K562 (cell line): ENCODE data around the gene SLC29A2. TPM values are rescaled to one million over a fixed set of nuclear protein-coding genes. Genes with fewer than 3 reads are reported as not detected.

Source experiments
- ATAC-seq: fragments of 200-7000 bp; cut with Tn5 transposase; 3 replicates; pipeline ENCODE4 v1.9.1; 2020; ENCODE audit warnings: moderate library complexity
- BruUV-seq: library from RNA; stranded (reverse); fragments of 400-500 nt; replicated peaks from 2 replicates; lab custom pipeline; 2021; lab: Mats Ljungman, UMichigan
- CTCF ChIA-PET: fragments of 300-600 bp; formaldehyde crosslinking; extraction: SDS; loops from one replicate; lab custom pipeline; 2021; ENCODE audit warnings: low intra/inter-chr PET ratio; lab: Yijun Ruan, JAX
- POLR2A ChIA-PET: fragments of 300-600, 350-650 bp; sonication (Branson Sonifier 250); formaldehyde crosslinking; extraction: SDS; loops from one replicate; lab custom pipeline; 2021; ENCODE audit warnings: antibody characterized with exemption, inconsistent platforms; lab: Yijun Ruan, JAX
- DNase-seq, 4 experiments: peaks; one replicate each; pipeline versions ENCODE4 v3.0.0 to v3.0.0-alpha.2; 2011 to 2018; ENCODE audit warnings: low spot score in 3 of 4, mixed read lengths in 3 of 4; ENCODE audit errors: extremely low read depth in 1 of 4
- FAIRE-seq: peaks from 2 replicates; lab custom pipeline; 2011; peaks lifted over from hg19 to GRCh38; lab: Jason Lieb, UNC
- H2AFZ ChIP-seq: 2 replicates; pipeline ENCODE4 v1.6.0; 2011; ENCODE audit warnings: low read depth, low read length, control low read depth, inconsistent platforms
- H3K27ac ChIP-seq: fragments of 200-600 bp; 3 replicates; pipeline ENCODE4 v1.8.0; 2011; ENCODE audit warnings: low read depth, mild to moderate bottlenecking, control low read depth, inconsistent platforms, low read length, moderate library complexity, mixed read lengths; ENCODE audit errors: extremely low read depth
- H3K27me3 ChIP-seq, 2 experiments: fragments of 300-600 bp in 1 of 2; 2 replicates in 1 of 2; 3 replicates in 1 of 2; pipeline versions ENCODE4 v1.6.0 to v1.8.0; 2011; ENCODE audit warnings: inconsistent platforms in 2 of 2, low read length in 2 of 2, mild to moderate bottlenecking in 1 of 2, mixed read lengths in 1 of 2, moderate library complexity in 1 of 2; ENCODE audit not compliant: control insufficient read depth in 2 of 2, insufficient read depth in 2 of 2
- H3K36me3 ChIP-seq: fragments of 300-600 bp; 3 replicates; pipeline ENCODE4 v1.8.0; 2011; ENCODE audit warnings: mild to moderate bottlenecking, low read length, inconsistent platforms; ENCODE audit not compliant: control insufficient read depth, insufficient read depth
- H3K4me1 ChIP-seq, 2 experiments: fragments of 200-600 bp in 1 of 2; replicated peaks in 1 of 2; 2 replicates in 1 of 2; 3 replicates in 1 of 2; pipeline versions ENCODE4 v1.5.1 to v1.8.0; 2011; ENCODE audit warnings: inconsistent platforms in 2 of 2, low read length in 2 of 2, mild to moderate bottlenecking in 1 of 2, mixed read lengths in 1 of 2, moderate library complexity in 1 of 2; ENCODE audit not compliant: control insufficient read depth in 2 of 2, insufficient read depth in 2 of 2
- H3K4me2 ChIP-seq: 2 replicates; pipeline ENCODE4 v1.6.1; 2011; ENCODE audit warnings: low read length, control low read depth, inconsistent platforms, mixed read lengths; ENCODE audit not compliant: insufficient read depth
- H3K4me3 ChIP-seq: fragments of 200-600 bp; sonication (generic), shearing (Covaris generic); 2 replicates; pipeline ENCODE4 v1.5.1; 2016; ENCODE audit warnings: control low read depth, inconsistent platforms
- H3K79me2 ChIP-seq: fragments of 200-600 bp; 3 replicates; pipeline ENCODE4 v1.8.0; 2011; ENCODE audit warnings: low read length, inconsistent platforms; ENCODE audit not compliant: control insufficient read depth, insufficient read depth
- H3K9ac ChIP-seq, 2 experiments: 2 replicates each; pipeline versions ENCODE4 v1.6.0 to v1.6.1; 2011; ENCODE audit warnings: low read depth in 2 of 2, low read length in 2 of 2, control low read depth in 1 of 2, inconsistent platforms in 1 of 2, mild to moderate bottlenecking in 1 of 2, mixed read lengths in 1 of 2; ENCODE audit not compliant: insufficient read depth in 1 of 2
- H3K9me1 ChIP-seq: one replicate; pipeline ENCODE4 v1.6.0; 2011; ENCODE audit warnings: inconsistent platforms, mild to moderate bottlenecking, low read length, moderate library complexity; ENCODE audit not compliant: control insufficient read depth, insufficient read depth
- H3K9me3 ChIP-seq: replicated peaks from 2 replicates; pipeline ENCODE4 v1.5.1; 2011; ENCODE audit warnings: low read depth, low read length, inconsistent platforms; ENCODE audit not compliant: control insufficient read depth, insufficient read depth
- H4K20me1 ChIP-seq: replicated peaks from 2 replicates; pipeline ENCODE4 v1.6.1; 2011; ENCODE audit warnings: low read length, inconsistent platforms, mixed read lengths; ENCODE audit not compliant: control insufficient read depth, insufficient read depth
- MCM5 ChIP-seq: fragments of 450-650 bp; IDR thresholded peaks from 2 replicates; pipeline ENCODE4 v1.6.1; 2016; ENCODE audit warnings: low read depth
- NR2F6 ChIP-seq: fragments of 450-650 bp; formaldehyde crosslinking; IDR thresholded peaks from 2 replicates; pipeline ENCODE4 v1.4.0; 2020; ENCODE audit warnings: mild to moderate bottlenecking
- PHF21A ChIP-seq: fragments of 450-650 bp; IDR thresholded peaks from 2 replicates; pipeline ENCODE4 v1.6.1; 2017; ENCODE audit warnings: low read depth, borderline replicate concordance
- SMARCE1 ChIP-seq: fragments of 450-650 bp; IDR thresholded peaks from 2 replicates; pipeline ENCODE4 v1.7.1; 2016; ENCODE audit warnings: mild to moderate bottlenecking
- TGIF2 ChIP-seq: sonication (generic); formaldehyde crosslinking; IDR thresholded peaks from 2 replicates; pipeline ENCODE4 v1.8.1; 2022; ENCODE audit warnings: mild to moderate bottlenecking, missing genetic modification reagents, moderate library complexity
- ZNF316 ChIP-seq: fragments of 450-650 bp; IDR thresholded peaks from 2 replicates; pipeline ENCODE4 v1.6.1; 2016
- WGBS: fragments of 100-300 bp; shearing (Covaris generic); methylation state at CpG from one replicate; pipeline ENCODE4 v1.1.6; 2016; ENCODE audit warnings: low coverage, mixed read lengths; ENCODE audit not compliant: insufficient coverage; ENCODE audit errors: missing lambda C conversion rate; 5-methylcytosine and 5-hydroxymethylcytosine counted together
- in situ Hi-C: fragments of 300-500 bp; cut with MboI; formaldehyde crosslinking; loops from 4 replicates; pipeline ENCODE4 v1.15.0; 2018; ENCODE audit warnings: inconsistent platforms, mixed read lengths
- intact Hi-C: fragments of 100-400 bp; cut with micrococcal nuclease; formaldehyde crosslinking; loops from 2 replicates; pipeline ENCODE4 v1.14.2; 2022
- polyA plus RNA-seq, 8 experiments: library from polyadenylated mRNA; depleted of rRNA in 4 of 8; stranded (reverse) in 5 of 8; unstranded in 3 of 8; fragments of >200 nt; fragmentation: Nextera tagmentation in 2 of 8; fragmentation: Illumina TruSeq in 1 of 8; extraction: Ambion mirVana in 2 of 8; extraction: Trizol in 1 of 8; gene quantifications; 2 replicates each; pipeline versions ENCODE4 v1.2.1 to v1.2.3, GENCODE V29; 2011 to 2014; ENCODE audit warnings: inconsistent platforms in 1 of 8, missing spikeins in 1 of 8
- total RNA-seq, 7 experiments: library from RNA; depleted of rRNA in 6 of 7; stranded (reverse); fragments of >200 nt in 6 of 7; fragmentation: Illumina TruSeq in 2 of 7; extraction: Trizol in 2 of 7; gene quantifications; 2 replicates each; pipeline versions ENCODE4 v1.2.1 to v1.2.3, GENCODE V29; 2011 to 2021; ENCODE audit warnings: low replicate concordance in 1 of 7

The SLC29A2 gene
- total and polyA plus RNA-seq, 9 of the 15 experiments (the other 6 are each of a cell fraction or from before 2014, with no cell fraction given) = 2.4 to 48.6 (median 14.2) TPM

GRCh38 chr11:66316849-66317251 lies 54.7 kb downstream of the SLC29A2 start, which contains the start of gene CD248:
Gene CD248, minus strand, starts transcription at chr11:66317044. Its CDS starts 17 bp downstream, at chr11:66317027.
- Histone ChIP-seq H2AFZ (no peak within 1 kb of the TSS), H3K4me3 (no peak within 1 kb of the TSS), H3K9me1 (no peaks in the 10 kb centered on the region), H3K27ac (no peak within 1 kb of the TSS), H3K36me3 (no peaks in the 10 kb centered on the region), H4K20me1 (no peaks in the 10 kb centered on the region), H3K4me2 (no peak within 1 kb of the TSS), H3K4me1 (peaks cover 6 to 60% of the 10 kb centered on the region in 2 experiments), H3K9me3 (no peaks in the 10 kb centered on the region), H3K9ac (peak within 1 kb of the TSS in 1 of 2 experiments; percentile 50; a peak in 2 of 4 replicates), H3K79me2 (no peaks in the 10 kb centered on the region), H3K27me3 (no peaks in the 10 kb centered on the region)
- 71% methylated on average over 19 of the region's 29 CpGs for WGBS
- BruUV-seq = no TSS peak
- DNase-seq (no peak), ATAC-seq (no peak), FAIRE-seq (no peak)
- in situ Hi-C loops (no loop called here), intact Hi-C loops (no loop called here)
- CTCF ChIA-PET = no interaction called here
- no peak for TF ChIP-seq NR2F6 (CRISPR knock-in tag)
- no peak for TF ChIP-seq TGIF2 (CRISPR knock-in tag)
- no peak for TF ChIP-seq PHF21A
- TF ChIP-seq MCM5 = no peak
- TF ChIP-seq ZNF316 = no peak
- no peak for TF ChIP-seq SMARCE1
- POLR2A ChIA-PET = interaction anchor here (0.6 kb wide), 1 partner anchor 76 kb away, joined by 3 read pairs; no protein-coding TSS in a partner anchor
